Stimulated activated naive CD8-positive, alpha-beta T cell treated with anti-CD3 and anti-CD28 coated beads, Interleukin-15, Interleukin-2, amounts not matched to agents 100 U/mL and 50 U/mL, for 24 hours (primary cell): ENCODE results near the gene NDUFS7.
"Not testable (repeated sequence)": the region's sequence is repeated elsewhere in the genome, so short reads cannot be mapped to it uniquely, and the experiment has no call there.

Experiments
- ATAC-seq: fragments of 150-1000 bp; cut with Tn5 transposase; one replicate; pipeline ENCODE4 v1.10.0; 2021
- DNase-seq: peaks from one replicate; pipeline ENCODE4 v3.0.0; 2021

Gene NDUFS7

DNA sequence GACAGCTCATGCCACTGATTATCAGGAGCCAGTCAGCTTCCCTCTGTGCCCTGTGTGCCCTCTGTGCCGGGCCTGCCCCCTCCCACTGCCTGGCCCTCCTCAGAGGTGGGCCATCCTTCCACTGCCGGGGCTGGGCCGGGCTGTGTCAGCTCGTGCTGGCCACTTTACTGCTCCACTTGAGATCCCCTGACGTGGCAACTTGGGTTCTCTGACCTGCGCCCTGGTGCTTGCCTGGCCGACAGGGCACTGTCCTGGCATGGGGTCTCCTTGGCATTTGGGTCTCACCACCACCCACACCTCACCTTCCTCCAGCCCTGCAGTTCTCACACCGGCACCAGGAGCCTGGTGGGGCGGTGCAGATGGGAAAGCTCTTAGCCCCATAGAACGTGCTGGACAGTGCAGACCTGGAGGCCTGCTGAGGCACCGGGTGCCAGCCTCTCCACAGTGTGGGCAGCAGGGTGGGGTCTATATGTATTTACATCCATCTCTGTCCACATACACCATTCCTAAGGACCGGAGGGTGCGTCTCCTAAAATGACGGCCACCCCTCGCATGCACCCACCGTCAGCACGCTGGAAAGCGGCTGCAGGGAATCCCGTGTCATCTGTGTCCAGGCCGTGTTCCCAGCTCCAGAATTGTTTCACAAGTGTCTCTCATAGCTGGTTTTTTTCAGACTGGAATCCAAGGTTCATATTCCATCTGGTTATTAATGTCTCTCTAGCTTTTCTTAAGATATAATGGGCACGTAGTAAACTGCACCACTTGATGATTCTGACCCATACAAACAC lies 35.4 kb downstream of the NDUFS7 start:
- no peak for ATAC-seq
- DNase-seq, result no peak

DNA sequence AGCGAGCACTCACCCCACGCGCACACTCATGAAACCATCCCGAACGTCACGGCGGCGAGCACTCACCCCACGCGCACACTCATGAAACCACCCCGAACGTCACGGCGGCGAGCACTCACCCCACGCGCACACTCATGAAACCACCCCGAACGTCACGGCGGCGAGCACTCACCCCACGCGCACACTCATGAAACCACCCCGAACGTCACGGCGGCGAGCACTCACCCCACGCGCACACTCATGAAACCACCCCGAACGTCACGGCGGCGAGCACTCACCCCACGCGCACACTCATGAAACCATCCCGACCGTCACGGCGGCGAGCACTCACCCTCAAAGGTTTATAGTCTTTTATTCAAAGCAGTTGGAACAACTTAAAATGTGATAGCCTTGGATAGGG lies 36.4 kb downstream of the NDUFS7 start:
- not testable (repeated sequence) for DNase-seq, ATAC-seq

DNA sequence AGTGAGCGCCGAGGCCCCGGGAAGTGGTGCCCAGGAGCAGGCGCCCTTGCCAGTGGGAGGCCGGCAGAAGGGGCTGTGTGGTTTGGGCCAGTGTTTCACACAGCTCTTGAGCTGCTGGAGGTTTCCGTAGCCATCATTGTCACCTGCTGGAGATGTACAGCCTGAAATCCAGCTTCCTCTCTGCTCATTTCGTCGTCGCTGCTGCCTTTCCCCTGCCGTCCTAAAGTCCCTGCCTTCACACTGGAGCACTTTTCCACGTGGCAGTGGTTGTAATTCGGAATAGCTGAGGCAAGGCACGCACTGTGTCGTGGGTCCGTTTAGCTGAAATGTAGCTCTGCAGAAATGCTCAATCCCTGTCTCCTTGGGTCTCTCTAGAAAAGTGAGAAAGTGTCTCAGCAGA lies 36.9 kb downstream of the NDUFS7 start:
- ATAC-seq (no peak), DNase-seq (no peak)

DNA sequence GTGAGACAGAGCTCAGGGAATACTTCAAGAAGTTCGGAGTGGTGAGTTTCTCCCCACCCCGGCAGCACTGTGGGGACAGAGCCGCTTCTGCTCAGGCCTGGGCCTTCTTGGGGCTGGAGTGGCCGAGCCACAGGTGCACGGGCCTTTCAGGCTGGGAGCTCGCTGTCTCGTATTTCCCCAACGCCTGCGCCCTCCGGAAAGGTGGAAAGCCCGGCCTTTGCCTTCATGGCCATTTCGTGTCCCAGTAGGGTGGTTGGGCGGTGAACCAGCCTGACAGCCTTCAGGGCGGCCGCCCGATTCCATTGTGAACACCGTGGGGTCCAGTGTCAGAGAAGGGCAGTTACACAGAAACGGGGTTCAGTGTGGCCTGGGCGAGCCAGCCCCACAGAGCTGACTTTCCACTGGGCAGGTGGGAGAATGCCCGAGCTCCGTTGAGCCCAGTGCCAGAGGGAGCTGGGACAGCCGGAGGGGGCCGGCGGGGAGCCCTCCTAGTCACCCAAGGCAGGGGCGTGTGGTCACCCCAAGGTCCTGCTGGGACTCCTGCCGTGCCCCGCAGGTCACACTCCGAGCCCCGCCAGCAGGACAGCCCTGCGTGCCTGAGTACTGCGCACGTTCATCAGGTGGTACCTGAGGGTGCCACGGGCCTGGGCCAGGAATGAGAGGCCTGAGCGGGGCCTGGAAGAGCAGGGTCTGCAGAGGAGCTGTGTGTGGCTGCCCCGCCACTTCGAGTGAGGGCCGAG lies 37.7 kb downstream of the NDUFS7 start:
- ATAC-seq, result no peak
- DNase-seq, result no peak

DNA sequence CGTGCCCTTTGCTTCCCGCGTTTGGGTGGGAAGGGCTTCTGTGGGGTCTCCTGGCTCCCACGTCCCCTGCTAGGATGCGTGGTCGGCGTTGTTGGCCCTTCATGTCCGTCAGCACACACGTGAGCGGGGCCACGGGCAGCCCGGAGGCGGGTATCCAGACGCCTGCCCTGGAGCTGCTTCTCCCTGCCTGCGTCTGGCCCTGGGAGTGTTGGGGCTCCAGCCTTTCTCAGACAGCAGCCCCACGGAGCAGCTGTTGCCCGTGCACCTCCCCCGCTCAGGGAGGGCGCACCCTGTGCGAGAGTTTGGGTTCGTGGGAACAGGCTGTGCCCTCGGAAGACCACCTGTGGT lies 38.2 kb downstream of the NDUFS7 start:
- peak; percentile 2 for ATAC-seq
- no peak for DNase-seq

DNA sequence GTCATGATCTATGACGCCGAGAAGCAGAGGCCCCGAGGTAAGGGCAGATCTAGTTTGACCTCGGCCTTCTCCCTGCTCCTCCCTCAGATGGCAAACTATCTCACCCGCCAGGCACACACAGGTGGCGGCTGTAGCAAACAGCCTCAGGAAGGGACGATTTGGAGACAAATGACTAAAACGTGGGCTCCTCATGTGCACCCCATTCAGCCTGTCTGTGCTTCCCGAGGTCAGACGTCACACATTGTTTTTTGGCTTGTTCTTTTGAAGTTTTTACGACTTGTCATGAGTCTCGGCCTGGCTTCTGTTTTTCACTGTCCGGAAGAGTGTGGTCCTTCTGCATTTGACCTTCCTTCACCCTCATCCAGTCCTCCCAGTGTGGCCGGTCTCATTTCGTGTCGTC lies 38.7 kb downstream of the NDUFS7 start:
- no peak for DNase-seq
- peak; percentile 4 for ATAC-seq

DNA sequence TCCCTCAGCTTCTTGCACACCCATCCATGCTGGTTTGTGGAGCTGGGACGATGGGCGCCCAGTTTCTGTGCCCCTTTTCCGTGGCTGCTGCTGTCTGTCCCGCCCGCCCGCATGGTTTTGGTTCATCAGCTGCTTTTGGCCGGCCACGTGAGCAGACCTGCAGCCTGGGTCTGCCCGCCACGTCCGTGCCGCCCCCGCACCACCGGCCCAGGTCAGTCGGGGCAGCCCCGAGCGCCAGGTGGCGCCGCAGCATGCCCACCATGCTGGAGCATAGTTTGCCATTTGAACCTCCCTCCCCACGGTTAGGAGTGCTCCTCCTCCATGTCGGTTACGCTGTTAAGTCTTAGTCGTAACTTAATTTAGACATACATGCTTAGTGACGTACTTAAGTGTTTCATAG lies 39.2 kb downstream of the NDUFS7 start:
- ATAC-seq (no peak), DNase-seq (no peak)

DNA sequence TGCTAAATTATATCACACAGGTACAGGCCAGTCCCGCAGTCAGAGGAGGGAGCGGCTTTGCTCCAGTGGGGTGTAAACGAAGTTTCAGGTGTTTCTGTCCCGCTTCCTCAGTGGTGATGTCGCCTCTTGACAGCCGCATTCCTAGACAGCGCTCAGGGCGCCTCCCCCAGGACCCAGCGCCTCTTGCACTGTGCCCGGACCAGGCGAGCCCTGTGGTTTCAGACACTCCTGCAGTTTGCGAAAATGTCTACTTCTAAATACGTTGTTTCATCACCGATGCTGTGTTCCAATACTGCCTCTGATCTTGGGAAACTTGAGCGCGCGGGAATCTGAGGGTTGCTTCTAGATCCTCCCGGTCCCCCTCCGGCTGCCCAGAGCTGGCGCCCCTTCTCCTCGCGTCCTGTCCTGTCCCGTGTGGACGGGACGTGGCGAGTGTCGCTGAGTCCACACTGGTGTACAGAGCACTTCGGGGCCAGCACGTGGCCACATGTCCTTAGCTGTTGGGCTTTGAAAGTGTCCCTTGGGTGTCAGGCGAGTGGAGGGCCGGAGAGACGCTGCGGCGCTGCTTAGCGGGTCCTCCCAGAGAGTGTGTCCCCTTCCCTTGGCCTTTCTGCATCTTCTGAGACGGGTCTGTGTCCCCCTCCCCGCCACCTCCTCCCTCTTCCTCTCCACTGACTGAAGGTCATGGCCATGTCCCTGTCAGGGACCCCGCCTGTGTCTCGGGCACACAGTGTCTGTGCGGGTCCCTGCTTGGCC lies 39.9 kb downstream of the NDUFS7 start:
- ATAC-seq (no peak), DNase-seq (no peak)

DNA sequence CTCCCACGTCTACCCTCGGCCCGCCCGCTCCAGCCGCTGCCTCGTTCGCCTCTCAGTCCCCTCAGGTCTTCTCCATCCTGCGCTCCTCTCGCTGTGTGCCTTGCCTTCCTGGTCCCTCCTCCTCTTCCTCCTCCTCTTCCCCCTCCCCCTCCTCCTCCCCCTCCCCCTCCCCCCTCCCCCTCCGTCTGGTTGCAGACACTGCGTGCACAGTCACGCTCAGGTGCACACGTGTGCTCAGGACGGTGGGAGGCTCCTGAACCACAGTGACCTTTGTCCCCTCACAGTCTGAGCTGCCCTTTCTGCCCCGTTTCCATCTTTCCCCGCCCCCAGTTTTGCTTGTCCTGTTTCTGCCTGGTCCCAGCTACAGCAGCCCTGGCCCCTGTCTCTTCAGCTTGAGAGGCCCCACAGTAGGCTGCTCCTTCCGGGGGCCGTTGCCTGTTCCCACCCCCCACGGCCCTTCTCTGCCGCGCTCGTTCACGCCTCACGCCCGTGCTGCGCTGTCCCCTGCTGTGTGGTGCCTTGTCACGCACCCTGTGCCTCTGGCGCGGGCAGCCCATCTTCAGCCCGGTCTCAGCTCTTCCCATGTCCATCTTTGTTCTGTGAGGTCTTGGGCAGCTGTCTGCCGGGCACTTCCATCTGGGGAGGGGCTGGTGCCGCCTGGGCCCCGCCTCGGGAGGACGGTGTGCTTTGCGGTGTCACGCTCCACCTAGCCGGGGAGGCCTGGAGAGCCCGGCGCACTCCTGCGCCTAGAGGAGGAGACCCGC lies 40.7 kb downstream of the NDUFS7 start:
- DNase-seq (no peak), ATAC-seq (no peak)

DNA sequence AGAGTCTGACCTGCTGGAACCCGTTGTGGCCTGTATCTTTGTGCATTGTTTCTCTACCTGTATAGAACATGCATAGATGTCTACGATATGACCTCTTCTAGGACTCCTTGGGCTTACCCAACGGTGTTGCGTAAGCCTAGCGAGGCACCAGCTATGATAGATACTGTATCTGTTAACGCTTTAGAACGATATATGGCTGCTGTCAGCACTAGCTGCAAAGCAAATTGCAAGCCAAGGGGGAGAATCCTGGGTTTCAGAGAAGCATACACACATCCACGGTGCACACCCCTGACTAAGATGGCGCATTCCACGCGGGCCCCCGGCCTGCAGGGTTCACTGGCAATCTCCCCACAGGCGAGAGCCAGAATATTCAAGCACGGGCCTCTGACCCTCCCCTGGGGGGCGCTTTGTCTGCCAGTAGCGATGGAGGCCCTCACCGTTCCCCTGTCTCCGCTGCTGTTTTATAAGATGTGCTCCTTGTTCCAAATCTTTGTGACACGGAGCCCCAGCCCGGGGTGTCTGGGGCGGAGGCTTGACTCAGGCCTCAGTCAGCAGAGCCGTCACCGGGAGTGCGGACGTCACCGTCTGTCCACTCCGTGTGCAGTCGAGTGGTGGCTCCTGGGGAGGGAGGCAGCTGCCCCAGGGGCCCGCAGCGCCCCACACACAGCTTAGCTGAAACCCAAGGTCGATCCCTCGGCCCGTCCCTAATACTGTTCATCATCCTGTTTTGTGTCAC lies 41.6 kb downstream of the NDUFS7 start:
- DNase-seq, result no peak
- no peak for ATAC-seq

DNA sequence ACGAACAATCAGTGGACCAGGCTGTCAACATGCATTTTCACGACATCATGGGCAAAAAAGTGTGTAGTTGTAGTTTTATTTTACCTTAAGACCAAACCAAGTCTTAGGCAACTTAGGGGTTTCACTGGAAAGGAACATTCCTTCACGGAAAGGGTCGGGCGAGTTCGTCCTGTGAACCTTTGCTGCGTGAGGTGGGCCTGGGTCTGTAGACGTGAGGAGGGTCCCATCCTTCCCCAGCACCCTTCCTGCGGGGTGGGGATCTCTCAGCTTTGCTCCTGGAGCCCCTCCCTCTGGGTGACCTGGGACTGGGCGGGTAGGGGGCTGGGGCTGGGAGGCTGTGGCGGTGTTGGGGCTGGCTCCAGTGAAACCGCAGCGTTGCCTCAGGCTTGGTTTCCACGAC lies 42.2 kb downstream of the NDUFS7 start:
- DNase-seq, result no peak
- ATAC-seq, result no peak

DNA sequence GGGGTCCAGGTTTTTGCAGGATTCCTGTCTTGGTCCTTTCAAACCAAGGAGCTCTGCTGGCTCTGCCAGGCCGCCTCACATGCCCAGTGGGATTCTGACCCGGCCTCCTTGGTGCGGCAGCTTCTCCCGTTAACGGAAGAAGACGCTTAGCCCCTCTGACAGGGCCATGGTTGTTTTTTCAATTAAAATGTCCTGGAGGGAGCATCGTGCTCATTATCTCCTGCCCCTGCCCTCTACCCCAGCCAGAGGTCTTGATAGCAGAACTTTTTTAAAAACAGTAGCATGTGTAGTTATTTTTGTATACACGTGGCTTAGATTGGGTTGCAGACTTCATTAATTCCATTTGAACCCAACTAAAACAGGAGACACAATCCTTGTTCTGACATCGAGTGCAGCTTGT lies 43.0 kb downstream of the NDUFS7 start:
- no peak for ATAC-seq
- no peak for DNase-seq

DNA sequence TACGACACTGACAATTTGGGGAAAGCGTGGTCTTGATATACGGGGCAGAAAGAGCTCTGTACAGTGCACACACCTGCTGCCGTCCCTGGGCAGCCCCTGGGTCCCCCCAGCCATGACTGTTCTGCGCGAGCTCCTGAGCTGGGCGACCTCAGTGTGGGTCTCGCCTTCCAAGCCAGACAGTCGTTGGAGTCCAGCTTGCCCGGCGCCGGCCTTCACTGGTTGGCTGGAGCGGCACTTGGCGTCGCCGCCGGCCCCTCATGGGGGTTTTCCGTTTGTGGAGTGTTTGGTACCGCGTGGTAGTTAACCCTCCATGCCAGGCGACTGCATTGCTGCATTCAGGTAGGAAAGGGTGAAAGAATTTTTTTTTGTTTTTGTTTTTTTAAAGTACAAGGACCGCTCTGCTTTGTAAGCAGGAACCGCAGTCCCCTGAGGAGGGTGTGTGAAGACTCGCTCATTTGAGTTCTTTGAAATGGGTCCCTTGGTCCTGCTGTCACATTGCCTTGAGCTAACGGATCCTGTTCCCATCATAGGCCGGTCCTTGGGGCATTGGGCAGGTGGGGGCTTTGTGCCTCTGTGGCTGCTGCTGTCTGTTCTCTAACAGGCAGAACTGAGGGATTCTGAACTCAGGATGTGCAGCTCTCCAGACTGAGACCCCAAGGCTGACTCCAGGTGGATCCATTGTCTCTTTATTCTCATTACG lies 43.7 kb downstream of the NDUFS7 start:
- DNase-seq (no peak), ATAC-seq (no peak)

DNA sequence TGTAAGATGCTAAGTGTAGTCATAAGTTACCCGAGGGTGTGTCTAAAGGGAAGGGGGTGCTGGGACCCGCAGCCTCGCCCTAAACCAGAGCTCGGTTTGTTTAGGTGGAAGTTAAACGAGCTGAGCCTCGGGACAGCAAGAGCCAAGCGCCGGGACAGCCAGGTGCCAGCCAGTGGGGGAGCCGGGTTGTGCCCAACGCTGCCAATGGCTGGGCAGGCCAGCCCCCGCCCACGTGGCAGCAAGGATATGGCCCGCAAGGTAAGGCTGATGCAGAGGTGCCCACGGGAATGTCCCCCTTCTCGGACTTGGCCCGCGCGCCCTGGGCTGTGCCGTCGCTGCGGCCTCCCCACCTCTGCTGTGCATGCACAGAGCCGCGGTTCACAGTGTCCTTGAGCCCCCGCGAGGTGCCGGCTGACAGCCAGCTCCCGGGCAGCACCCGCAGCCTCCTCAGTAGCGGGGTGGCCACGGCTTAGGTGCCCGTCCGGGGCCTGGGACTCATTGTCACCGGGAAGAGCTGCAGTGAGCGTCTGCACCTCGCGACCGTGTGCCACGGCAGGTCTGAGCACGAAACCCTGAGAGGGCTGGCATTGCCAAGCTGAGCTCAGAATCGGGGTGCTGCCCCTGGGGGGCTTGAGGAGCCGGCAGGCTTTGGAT lies 45.2 kb downstream of the NDUFS7 start:
- ATAC-seq (no peak), DNase-seq (no peak)

DNA sequence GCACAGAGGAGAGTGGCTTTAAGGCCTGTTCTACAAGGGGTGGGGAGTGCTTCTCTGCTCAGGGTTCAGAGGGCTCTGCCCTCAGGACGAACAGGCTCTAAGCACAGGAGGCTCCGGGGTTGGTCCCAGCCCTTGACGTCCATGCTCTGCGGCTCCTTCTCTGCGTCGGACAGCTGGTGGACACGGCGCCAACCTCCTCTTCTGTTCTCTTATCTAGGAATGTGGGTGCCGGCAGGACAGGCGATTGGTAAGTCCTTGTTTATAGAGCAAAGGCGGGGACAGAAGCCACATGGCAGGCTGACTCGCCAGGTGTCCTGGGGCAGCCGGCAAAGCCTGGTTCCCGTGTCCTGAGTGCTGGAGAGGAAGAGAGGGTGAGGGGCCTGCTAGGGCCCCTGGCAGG lies 46.0 kb downstream of the NDUFS7 start:
- no peak for ATAC-seq
- DNase-seq, result no peak

DNA sequence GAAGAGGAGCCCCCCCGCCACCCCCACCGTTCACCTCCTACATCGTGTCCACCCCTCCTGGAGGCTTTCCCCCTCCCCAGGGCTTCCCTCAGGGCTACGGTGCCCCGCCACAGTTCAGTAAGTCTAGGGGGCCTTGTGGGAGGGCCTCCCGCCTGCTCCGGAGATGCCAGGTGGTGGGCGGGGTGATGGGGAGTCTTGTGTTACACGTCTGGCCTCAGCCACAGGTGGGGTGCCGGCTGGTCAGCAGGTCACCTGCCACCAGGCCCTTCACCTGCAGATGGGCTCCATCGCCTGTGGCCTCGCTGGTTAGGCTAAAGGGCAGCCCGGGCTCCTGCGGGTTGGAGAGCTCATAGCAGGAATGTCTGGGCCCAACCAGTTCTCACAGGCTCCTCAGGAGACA lies 46.5 kb downstream of the NDUFS7 start:
- no peak for ATAC-seq

DNA sequence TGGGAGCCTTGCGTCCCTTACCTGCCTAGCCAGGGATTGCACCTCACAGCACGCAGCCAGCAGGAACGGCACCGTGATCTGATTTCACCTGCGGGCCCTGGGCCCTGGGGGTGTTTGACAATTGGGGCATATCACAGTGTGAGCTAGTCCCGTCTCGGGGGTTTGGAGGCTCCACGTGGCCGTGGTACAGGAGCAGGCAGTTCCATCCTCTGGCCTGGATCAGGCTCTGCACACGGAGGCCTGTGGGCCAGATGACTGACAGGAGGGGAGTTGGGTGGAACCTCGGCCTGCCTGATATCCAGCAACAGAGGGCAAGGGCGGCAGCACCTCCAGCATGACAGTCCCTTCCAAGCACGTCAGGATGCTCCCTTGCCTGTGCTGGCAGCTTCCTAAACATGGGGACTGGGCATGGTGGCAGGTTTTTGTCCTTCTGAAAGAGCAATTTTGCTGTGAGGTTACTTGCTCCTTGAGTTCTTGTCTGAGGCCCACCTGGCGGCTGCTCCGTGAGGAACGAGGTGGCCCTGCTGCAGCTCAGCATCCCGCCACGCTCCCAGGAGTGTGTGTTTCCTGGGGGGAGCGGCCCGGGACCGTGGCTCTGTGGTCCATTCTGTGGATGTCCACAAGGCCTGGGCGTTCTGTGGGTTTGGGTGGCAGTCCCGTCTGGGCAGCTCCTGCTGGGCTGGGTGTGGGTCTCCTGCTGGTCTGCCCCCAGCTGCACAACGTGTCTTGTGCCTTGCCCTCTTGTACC lies 48.2 kb downstream of the NDUFS7 start:
- DNase-seq (no peak), ATAC-seq (no peak)

More for the DNA sequence above, 46.5 kb downstream of the NDUFS7 start:
- DNase-seq, result no peak

DNA sequence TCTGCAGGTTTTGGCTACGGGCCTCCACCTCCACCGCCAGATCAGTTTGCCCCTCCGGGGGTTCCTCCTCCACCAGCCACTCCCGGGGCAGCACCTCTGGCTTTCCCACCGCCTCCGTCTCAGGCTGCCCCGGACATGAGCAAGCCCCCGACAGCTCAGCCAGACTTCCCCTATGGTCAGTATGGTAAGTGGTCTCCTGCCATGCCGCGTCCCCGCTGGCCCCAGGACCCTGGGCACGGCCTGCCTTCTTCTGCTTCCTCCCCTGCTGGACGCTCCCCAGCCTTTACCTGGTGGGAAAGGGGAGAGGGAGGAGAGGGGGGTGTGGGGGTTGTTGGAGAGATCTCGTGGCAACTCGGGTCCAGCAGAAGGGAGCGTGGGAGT lies 48.8 kb downstream of the NDUFS7 start:
- ATAC-seq, result no peak
- no peak for DNase-seq

DNA sequence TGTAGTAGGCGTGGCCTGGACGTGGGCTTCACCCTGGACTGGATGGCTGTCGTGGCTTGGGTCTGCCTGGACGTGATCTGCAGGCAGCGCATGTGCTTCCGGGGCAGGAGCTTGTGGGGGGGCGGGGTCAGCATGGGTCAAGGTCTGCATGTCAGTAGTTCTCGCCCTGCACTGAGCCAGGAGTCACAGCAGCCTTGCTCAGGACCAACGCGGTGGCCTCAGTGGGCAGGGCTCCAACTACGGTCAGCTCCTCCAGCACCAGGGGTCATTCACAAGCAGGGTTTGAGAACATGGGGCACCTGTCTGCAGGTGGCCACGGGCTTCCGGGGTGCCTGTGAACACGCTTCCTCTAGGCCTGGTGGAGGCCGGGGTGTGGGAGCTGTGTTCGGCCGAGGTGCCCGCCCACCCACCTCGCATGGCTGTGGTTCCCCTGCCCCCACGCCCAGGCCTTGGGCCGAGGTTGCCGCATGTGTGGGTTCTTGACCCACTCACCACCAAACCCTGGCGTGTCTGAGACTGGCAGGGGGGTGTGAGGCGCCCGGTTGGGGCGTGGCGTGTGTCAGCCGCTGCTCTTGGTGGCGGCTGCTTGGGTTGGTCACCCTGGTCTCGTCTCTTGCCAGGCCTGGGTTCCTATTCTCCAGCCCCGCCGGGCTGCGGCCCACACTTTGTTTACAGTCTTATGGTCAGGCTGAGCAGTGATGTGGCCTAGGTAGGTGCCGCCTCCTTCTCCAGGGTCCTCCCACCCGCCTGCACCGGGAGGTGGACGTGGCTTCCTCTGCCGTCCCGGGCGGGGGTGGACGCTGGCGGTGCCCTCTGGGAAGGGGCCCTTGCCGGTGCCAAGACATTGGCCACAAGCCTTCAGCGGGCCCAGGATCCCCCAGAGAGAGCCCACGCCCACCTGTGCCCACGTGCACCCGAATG lies 49.7 kb downstream of the NDUFS7 start:
- ATAC-seq, result no peak
- no peak for DNase-seq
